ENCODE measurements around the gene STARD13.
A peak's percentile ranks its signal among the peaks of the same experiment; 100 is the strongest.

STARD13 gene

GRCh38 chr13:33090755-33091414, 194.7 kb downstream of the STARD13 start:
- DNase-seq (ENCODE audit: low read depth), result no peak

- DNase-seq (ENCODE audit: low read depth), result no peak
These were observed 196.2 kb downstream of the STARD13 start for GRCh38 chr13:33089311-33089710.

GRCh38 chr13:33087790-33088189, 197.8 kb downstream of the STARD13 start:
- DNase-seq (ENCODE audit: low read depth), result no peak

GRCh38 chr13:33087091-33087490, 198.5 kb downstream of the STARD13 start:
- DNase-seq (ENCODE audit: low read depth), result no peak

GRCh38 chr13:33083054-33083453, 202.5 kb downstream of the STARD13 start:
- DNase-seq (ENCODE audit: low read depth), result no peak

- no peak for DNase-seq (ENCODE audit: low read depth)
These were observed 203.9 kb downstream of the STARD13 start for GRCh38 chr13:33081666-33082065.

GRCh38 chr13:33080972-33081590, 204.5 kb downstream of the STARD13 start:
- peak; percentile 48 for DNase-seq (ENCODE audit: low read depth)

- no peak for DNase-seq (ENCODE audit: low read depth)
These were observed 205.6 kb downstream of the STARD13 start for GRCh38 chr13:33079960-33080359.

GRCh38 chr13:33078263-33078662, 207.3 kb downstream of the STARD13 start:
- DNase-seq (ENCODE audit: low read depth), result no peak

- no peak for DNase-seq (ENCODE audit: low read depth)
These were observed 209.3 kb downstream of the STARD13 start for GRCh38 chr13:33076001-33076992.

- DNase-seq (ENCODE audit: low read depth), result no peak
These were observed 212.2 kb downstream of the STARD13 start for GRCh38 chr13:33073338-33073737.

GRCh38 chr13:33072759-33073158, 212.8 kb downstream of the STARD13 start:
- DNase-seq (ENCODE audit: low read depth), result no peak

- DNase-seq (ENCODE audit: low read depth), result no peak
These were observed 213.3 kb downstream of the STARD13 start for GRCh38 chr13:33072282-33072681.

GRCh38 chr13:33070713-33071112, 214.8 kb downstream of the STARD13 start:
- DNase-seq (ENCODE audit: low read depth), result no peak

GRCh38 chr13:33069365-33069764, 216.2 kb downstream of the STARD13 start:
- DNase-seq (ENCODE audit: low read depth), result no peak

- no peak for DNase-seq (ENCODE audit: low read depth)
These were observed 219.2 kb downstream of the STARD13 start for GRCh38 chr13:33066329-33066728.

- DNase-seq (ENCODE audit: low read depth), result no peak
These were observed 224.7 kb downstream of the STARD13 start for GRCh38 chr13:33060815-33061214.

GRCh38 chr13:33058776-33059327, 226.7 kb downstream of the STARD13 start:
- DNase-seq (ENCODE audit: low read depth), result no peak

- DNase-seq (ENCODE audit: low read depth), result no peak
These were observed 228.4 kb downstream of the STARD13 start for GRCh38 chr13:33057019-33057780.

- no peak for DNase-seq (ENCODE audit: low read depth)
These were observed 232.0 kb downstream of the STARD13 start for GRCh38 chr13:33053397-33054066.

Measured in fibroblast of gingiva (primary cell).